ENCODE data around the gene YTHDF1.

The YTHDF1 gene

GRCh38 chr20:63168861-63169260 lies 47.1 kb downstream of the YTHDF1 start:
- CTCF ChIA-PET: interaction anchor here (1.5 to 2.1 kb wide), 2 partner anchors 14 to 113 kb away, joined by 3 to 10 read pairs; no protein-coding TSS in a partner anchor
- Histone ChIP-seq H3K4me1 (ENCODE audit: control insufficient read depth, insufficient read depth, low read length) (no peaks in the 10 kb centered on the region), H3K36me3 (ENCODE audit: control insufficient read depth in 2 of 2, insufficient read depth in 1 of 2, low read length in 2 of 2) (no peaks in the 10 kb centered on the region), H3K9me3 (ENCODE audit: control insufficient read depth, insufficient read depth, low read depth, low read length) (no peaks in the 10 kb centered on the region), H3K27ac (ENCODE audit: extremely low read depth, low read depth, low read length) (no peak overlapping the region), H3K4me3 (ENCODE audit: low read depth, low read length) (no peak overlapping the region)
- POLR2A ChIA-PET: no interaction called here
- no peak for TF ChIP-seq ZIC2 (tag by site-specific recombination; IDR thresholded peaks at IDR 0.05)
- TF ChIP-seq ZNF302 (tag by site-specific recombination; IDR thresholded peaks at IDR 0.05; ENCODE audit: low read depth): no peak
- TF ChIP-seq, protein P1, sequence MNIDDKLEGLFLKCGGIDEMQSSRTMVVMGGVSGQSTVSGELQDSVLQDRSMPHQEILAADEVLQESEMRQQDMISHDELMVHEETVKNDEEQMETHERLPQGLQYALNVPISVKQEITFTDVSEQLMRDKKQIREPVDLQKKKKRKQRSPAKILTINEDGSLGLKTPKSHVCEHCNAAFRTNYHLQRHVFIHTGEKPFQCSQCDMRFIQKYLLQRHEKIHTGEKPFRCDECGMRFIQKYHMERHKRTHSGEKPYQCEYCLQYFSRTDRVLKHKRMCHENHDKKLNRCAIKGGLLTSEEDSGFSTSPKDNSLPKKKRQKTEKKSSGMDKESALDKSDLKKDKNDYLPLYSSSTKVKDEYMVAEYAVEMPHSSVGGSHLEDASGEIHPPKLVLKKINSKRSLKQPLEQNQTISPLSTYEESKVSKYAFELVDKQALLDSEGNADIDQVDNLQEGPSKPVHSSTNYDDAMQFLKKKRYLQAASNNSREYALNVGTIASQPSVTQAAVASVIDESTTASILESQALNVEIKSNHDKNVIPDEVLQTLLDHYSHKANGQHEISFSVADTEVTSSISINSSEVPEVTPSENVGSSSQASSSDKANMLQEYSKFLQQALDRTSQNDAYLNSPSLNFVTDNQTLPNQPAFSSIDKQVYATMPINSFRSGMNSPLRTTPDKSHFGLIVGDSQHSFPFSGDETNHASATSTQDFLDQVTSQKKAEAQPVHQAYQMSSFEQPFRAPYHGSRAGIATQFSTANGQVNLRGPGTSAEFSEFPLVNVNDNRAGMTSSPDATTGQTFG (tag by site-specific recombination; IDR thresholded peaks at IDR 0.05; ENCODE audit: borderline replicate concordance): no peak
- TF ChIP-seq ZNF184 (tag by site-specific recombination; IDR thresholded peaks at IDR 0.05): no peak
- TF ChIP-seq PRDM10 (tag by site-specific recombination; IDR thresholded peaks at IDR 0.05): no peak
- no peak for TF ChIP-seq ZNF211 (tag by site-specific recombination; IDR thresholded peaks at IDR 0.05; ENCODE audit: low read depth)
- TF ChIP-seq ZNF624 (tag by site-specific recombination; IDR thresholded peaks at IDR 0.05): no peak
- no peak for TF ChIP-seq ZNF24 (tag by site-specific recombination; IDR thresholded peaks at IDR 0.05)
- TF ChIP-seq FEZF1 (tag by site-specific recombination; IDR thresholded peaks at IDR 0.05): no peak
- no peak for TF ChIP-seq ZNF248 (tag by site-specific recombination; IDR thresholded peaks at IDR 0.05)
- TF ChIP-seq AEBP2 (tag by site-specific recombination; IDR thresholded peaks at IDR 0.05; ENCODE audit: borderline replicate concordance): no peak
- TF ChIP-seq ZNF223 (tag by site-specific recombination; IDR thresholded peaks at IDR 0.05): no peak
- TF ChIP-seq ZNF132 (tag by site-specific recombination; IDR thresholded peaks at IDR 0.05; ENCODE audit: borderline replicate concordance): no peak
- no peak for TF ChIP-seq ZNF26 (tag by site-specific recombination; IDR thresholded peaks at IDR 0.05)
- no peak for TF ChIP-seq KLF10 (tag by site-specific recombination; IDR thresholded peaks at IDR 0.05)
- no peak for TF ChIP-seq SP3 (tag by site-specific recombination; IDR thresholded peaks at IDR 0.05)
- no peak for TF ChIP-seq ZNF146 (tag by site-specific recombination; IDR thresholded peaks at IDR 0.05)
- TF ChIP-seq ZNF19 (tag by site-specific recombination; IDR thresholded peaks at IDR 0.05; ENCODE audit: low read depth): no peak
